ENCODE results near the gene MIPOL1.

GRCh38 chr14:37411079-37411735 is 213.5 kb downstream of the MIPOL1 start:
- TF ChIP-seq, protein P1, sequence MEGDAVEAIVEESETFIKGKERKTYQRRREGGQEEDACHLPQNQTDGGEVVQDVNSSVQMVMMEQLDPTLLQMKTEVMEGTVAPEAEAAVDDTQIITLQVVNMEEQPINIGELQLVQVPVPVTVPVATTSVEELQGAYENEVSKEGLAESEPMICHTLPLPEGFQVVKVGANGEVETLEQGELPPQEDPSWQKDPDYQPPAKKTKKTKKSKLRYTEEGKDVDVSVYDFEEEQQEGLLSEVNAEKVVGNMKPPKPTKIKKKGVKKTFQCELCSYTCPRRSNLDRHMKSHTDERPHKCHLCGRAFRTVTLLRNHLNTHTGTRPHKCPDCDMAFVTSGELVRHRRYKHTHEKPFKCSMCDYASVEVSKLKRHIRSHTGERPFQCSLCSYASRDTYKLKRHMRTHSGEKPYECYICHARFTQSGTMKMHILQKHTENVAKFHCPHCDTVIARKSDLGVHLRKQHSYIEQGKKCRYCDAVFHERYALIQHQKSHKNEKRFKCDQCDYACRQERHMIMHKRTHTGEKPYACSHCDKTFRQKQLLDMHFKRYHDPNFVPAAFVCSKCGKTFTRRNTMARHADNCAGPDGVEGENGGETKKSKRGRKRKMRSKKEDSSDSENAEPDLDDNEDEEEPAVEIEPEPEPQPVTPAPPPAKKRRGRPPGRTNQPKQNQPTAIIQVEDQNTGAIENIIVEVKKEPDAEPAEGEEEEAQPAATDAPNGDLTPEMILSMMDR (IDR thresholded peaks at IDR 0.05) = no peak
- TF ChIP-seq EP300 (IDR thresholded peaks at IDR 0.05) (no peak), POLR2A (IDR thresholded peaks at IDR 0.05) (no peak)

All from ovary (tissue), 3 donors.